ENCODE measurements around the gene NCK1.

DNA sequence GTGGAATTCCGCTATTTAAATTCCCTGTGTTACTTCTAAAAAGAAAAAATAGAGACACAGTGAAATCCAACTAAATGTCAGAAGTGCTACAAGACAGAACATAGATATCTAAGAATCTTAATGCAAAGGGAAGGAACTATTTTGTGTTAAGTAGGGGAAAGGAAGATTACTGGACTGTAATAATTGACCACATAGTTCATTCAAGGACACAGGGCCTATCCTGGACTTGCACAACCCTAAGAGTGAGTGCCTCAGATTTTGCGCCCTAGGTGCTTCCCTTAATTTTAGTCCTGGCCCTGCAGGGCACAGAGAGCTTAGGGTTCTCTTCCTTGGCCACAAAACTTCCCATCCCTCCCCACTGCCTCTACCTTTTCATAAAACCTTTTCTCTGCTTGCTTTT, 92.2 kb downstream of the NCK1 start:
- TF ChIP-seq CTCF (IDR thresholded peaks at IDR 0.05; ENCODE audit: low read depth, low read length) = no peak
- no peak for TF ChIP-seq EZH2phosphoT487 (IDR thresholded peaks at IDR 0.05; ENCODE audit: low read depth)
